GM11168 (cell line): ENCODE measurements around the gene GRIA1.

Source experiments
- in situ Hi-C: fragments of 300-500 bp; cut with MboI; formaldehyde crosslinking; loops from one replicate; pipeline ENCODE4 v1.12.0; 2022; ENCODE audit warnings: low sequenced_read_pairs; ENCODE audit not compliant: unreplicated experiment

Gene GRIA1

GRCh38 chr5:153543288-153543687, 52.8 kb downstream of the GRIA1 start:
- in situ Hi-C loops: no loop called here

- in situ Hi-C loops: no loop called here
Measured at GRCh38 chr5:153543959-153544470, 53.5 kb downstream of the GRIA1 start.

GRCh38 chr5:153544706-153545105, 54.2 kb downstream of the GRIA1 start:
- in situ Hi-C loops: no loop called here

GRCh38 chr5:153546566-153546965, 56.1 kb downstream of the GRIA1 start:
- in situ Hi-C loops: no loop called here

GRCh38 chr5:153551537-153552079, 61.1 kb downstream of the GRIA1 start:
- in situ Hi-C loops: no loop called here

- in situ Hi-C loops: no loop called here
Measured at GRCh38 chr5:153552886-153553285, 62.4 kb downstream of the GRIA1 start.

GRCh38 chr5:153555420-153556114, 65.1 kb downstream of the GRIA1 start:
- in situ Hi-C loops: no loop called here

- in situ Hi-C loops: no loop called here
Measured at GRCh38 chr5:153558957-153559356, 68.5 kb downstream of the GRIA1 start.

GRCh38 chr5:153559926-153560325, 69.5 kb downstream of the GRIA1 start:
- in situ Hi-C loops: no loop called here

GRCh38 chr5:153562189-153562588, 71.7 kb downstream of the GRIA1 start:
- in situ Hi-C loops: no loop called here

- in situ Hi-C loops: no loop called here
Measured at GRCh38 chr5:153565822-153566221, 75.4 kb downstream of the GRIA1 start.

- in situ Hi-C loops: no loop called here
Measured at GRCh38 chr5:153569036-153569435, 78.6 kb downstream of the GRIA1 start.

GRCh38 chr5:153571162-153571561, 80.7 kb downstream of the GRIA1 start:
- in situ Hi-C loops: no loop called here

- in situ Hi-C loops: no loop called here
Measured at GRCh38 chr5:153572411-153573145, 82.1 kb downstream of the GRIA1 start.

- in situ Hi-C loops: no loop called here
Measured at GRCh38 chr5:153573326-153574033, 83.0 kb downstream of the GRIA1 start.

- in situ Hi-C loops: no loop called here
Measured at GRCh38 chr5:153584126-153584959, 93.9 kb downstream of the GRIA1 start.

- in situ Hi-C loops: no loop called here
Measured at GRCh38 chr5:153584960-153585359, 94.5 kb downstream of the GRIA1 start.

GRCh38 chr5:153585622-153586277, 95.3 kb downstream of the GRIA1 start:
- in situ Hi-C loops: no loop called here

GRCh38 chr5:153592081-153592480, 101.6 kb downstream of the GRIA1 start:
- in situ Hi-C loops: no loop called here
